Ovary (tissue), 9 donors: ENCODE measurements around the gene VENTX. TPM values are rescaled to one million over a fixed set of nuclear protein-coding genes. Genes with fewer than 3 reads are reported as not detected.

Source experiments
- DNase-seq, 5 donors: peaks; one replicate each; pipeline ENCODE4 v3.0.0-alpha.2; 2019 to 2020
- H3K27ac ChIP-seq, 2 donors: fragments of 200-600 bp; one replicate each; pipeline versions ENCODE4 v1.5.1 to v1.8.0; 2019 to 2022
- H3K27me3 ChIP-seq: fragments of 200-600 bp; one replicate; pipeline ENCODE4 v1.8.0; 2022
- H3K36me3 ChIP-seq: fragments of 200-600 bp; sonication (generic); one replicate; pipeline ENCODE4 v1.5.1; 2019
- H3K4me1 ChIP-seq: one replicate; pipeline ENCODE4 v1.8.1; 2013; ENCODE audit warnings: mild to moderate bottlenecking, moderate library complexity; ENCODE audit not compliant: insufficient read depth
- H3K4me3 ChIP-seq: fragments of 200-600 bp; sonication (generic); one replicate; pipeline ENCODE4 v1.5.1; 2017
- H3K9me3 ChIP-seq, 2 donors: fragments of 200-600 bp in 1 of 2; sonication (generic) in 1 of 2; one replicate each; pipeline versions ENCODE4 v1.5.1 to v1.8.1; 2013 to 2019; ENCODE audit warnings: mild to moderate bottlenecking in 1 of 2, moderate library complexity in 1 of 2
- EP300 ChIP-seq: sonication (generic); formaldehyde crosslinking; IDR thresholded peaks from one replicate; pipeline ENCODE4 v1.6.1; 2017; ENCODE audit warnings: antibody characterized with exemption
- POLR2A ChIP-seq: fragments of 450-650 bp; IDR thresholded peaks from one replicate; pipeline ENCODE4 v1.6.1; 2017; ENCODE audit warnings: antibody characterized with exemption, mild to moderate bottlenecking, moderate library complexity
- WGBS, 3 donors: extraction: QIAGEN DNeasy Blood & Tissue Kit in 1 of 3; methylation state at CpG; one replicate each; pipeline versions ENCODE4 v1.1.5 to v1.1.7; 2013 to 2017; 5-methylcytosine and 5-hydroxymethylcytosine counted together
- intact Hi-C, 4 donors: fragments of 100-400 bp; cut with DNase I; formaldehyde crosslinking; loops; one replicate each; pipeline versions ENCODE4 v1.11.0 to v1.15.1; 2022 to 2023
- polyA plus RNA-seq, 2 donors: library from polyadenylated mRNA; stranded (reverse); fragments of 200-250 nt in 1 of 2; fragments of 350-450 nt in 1 of 2; fragmentation: Illumina TruSeq in 1 of 2; extraction: RNeasy Lipid Tissue Mini Kit (QIAGEN cat#74804) in 1 of 2; gene quantifications; one replicate each; pipeline ENCODE4 v1.2.3, GENCODE V29; 2013 to 2014
- total RNA-seq, 7 donors: library from RNA; depleted of rRNA in 2 of 7; stranded (reverse); fragments of >200 nt in 2 of 7; fragmentation: NEBNext Ultra II Directional in 3 of 7; extraction: Animal tissue kit (Norgen Biotek cat#: 25700) in 3 of 7; gene quantifications; one replicate each; pipeline versions ENCODE4 v1.1.0 to v1.2.4, GENCODE V29; 2016 to 2023
- TF ChIP-seq, protein P1 (sequence below), 3 donors: fragments of 450-650 bp in 2 of 3; fragments of 200-600 bp in 1 of 3; IDR thresholded peaks; one replicate each; pipeline versions ENCODE4 v1.5.1 to v1.8.0; 2016 to 2022; ENCODE audit warnings: antibody characterized with exemption in 3 of 3, mild to moderate bottlenecking in 1 of 3
- donor health status: DM: no; HTN: no; CAD: no; lungs with moderate emphysema.
- donor health status: DM: no; HTN: no; CAD: no.
- donor health status: Bipolar disorder and iron deficiency.
- donor health status: DM: yes; HTN: yes; CAD: no.
- donor health status: DM: no; HTN: no; CAD: no.
- donor health status: DM: yes; HTN: yes; CAD: no.

VENTX gene
- total and polyA plus RNA-seq, 9 donors = 0.23 to 2.2 (median 0.83) TPM

DNA sequence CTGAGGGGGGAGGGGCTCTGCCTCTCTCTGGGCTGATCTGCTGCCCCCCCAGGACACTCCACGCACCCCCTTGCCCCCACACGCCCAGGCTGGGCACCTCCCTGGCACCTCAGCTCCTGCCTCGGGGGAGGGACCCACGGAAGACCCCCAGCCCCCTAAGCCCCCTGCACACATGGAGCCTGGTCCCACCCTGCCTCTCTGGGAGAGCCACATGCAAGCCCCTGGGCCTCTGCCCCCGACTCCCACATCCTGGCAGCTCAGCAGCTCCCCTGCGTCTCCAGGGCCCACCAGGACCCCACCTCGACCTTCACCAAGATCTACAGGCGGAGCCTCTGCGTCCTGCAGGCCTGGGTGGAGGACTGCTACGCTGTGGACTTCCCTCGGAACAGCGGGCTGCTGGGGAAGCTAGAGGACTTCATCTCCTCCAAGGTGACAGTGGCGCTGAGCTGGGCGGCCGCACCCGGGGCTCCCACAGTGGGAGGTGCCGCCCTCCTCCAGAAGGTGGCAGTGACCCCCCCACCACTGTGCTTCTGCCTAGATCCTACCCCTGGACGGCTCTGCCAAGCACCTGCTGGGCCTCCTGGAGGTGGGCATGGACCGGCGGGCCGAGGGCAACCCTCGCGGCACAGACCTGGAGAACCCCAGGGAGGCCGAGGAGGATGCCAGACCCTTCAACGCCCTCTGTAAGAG lies 26.4 kb upstream of the VENTX start:
- no peak overlapping the region for H3K27ac ChIP-seq
- TF ChIP-seq, protein P1, sequence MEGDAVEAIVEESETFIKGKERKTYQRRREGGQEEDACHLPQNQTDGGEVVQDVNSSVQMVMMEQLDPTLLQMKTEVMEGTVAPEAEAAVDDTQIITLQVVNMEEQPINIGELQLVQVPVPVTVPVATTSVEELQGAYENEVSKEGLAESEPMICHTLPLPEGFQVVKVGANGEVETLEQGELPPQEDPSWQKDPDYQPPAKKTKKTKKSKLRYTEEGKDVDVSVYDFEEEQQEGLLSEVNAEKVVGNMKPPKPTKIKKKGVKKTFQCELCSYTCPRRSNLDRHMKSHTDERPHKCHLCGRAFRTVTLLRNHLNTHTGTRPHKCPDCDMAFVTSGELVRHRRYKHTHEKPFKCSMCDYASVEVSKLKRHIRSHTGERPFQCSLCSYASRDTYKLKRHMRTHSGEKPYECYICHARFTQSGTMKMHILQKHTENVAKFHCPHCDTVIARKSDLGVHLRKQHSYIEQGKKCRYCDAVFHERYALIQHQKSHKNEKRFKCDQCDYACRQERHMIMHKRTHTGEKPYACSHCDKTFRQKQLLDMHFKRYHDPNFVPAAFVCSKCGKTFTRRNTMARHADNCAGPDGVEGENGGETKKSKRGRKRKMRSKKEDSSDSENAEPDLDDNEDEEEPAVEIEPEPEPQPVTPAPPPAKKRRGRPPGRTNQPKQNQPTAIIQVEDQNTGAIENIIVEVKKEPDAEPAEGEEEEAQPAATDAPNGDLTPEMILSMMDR (IDR thresholded peaks at IDR 0.05) = no peak
- TF ChIP-seq EP300 (no peak), POLR2A (no peak)
- H3K4me1 ChIP-seq = no peaks in the 10 kb centered on the region
- 61 to 74% (median 64%) methylated on average over 18 to 25 of the region's 25 CpGs for WGBS, 3 donors
- no peaks in the 10 kb centered on the region for H3K36me3 ChIP-seq
- H3K27me3 ChIP-seq = no peaks in the 10 kb centered on the region
- no peaks in the 10 kb centered on the region for H3K9me3 ChIP-seq
- peak in 1 of 5 donors; percentile 27 for DNase-seq
- intact Hi-C loops = no loop called here
- H3K4me3 ChIP-seq = no peak overlapping the region

DNA sequence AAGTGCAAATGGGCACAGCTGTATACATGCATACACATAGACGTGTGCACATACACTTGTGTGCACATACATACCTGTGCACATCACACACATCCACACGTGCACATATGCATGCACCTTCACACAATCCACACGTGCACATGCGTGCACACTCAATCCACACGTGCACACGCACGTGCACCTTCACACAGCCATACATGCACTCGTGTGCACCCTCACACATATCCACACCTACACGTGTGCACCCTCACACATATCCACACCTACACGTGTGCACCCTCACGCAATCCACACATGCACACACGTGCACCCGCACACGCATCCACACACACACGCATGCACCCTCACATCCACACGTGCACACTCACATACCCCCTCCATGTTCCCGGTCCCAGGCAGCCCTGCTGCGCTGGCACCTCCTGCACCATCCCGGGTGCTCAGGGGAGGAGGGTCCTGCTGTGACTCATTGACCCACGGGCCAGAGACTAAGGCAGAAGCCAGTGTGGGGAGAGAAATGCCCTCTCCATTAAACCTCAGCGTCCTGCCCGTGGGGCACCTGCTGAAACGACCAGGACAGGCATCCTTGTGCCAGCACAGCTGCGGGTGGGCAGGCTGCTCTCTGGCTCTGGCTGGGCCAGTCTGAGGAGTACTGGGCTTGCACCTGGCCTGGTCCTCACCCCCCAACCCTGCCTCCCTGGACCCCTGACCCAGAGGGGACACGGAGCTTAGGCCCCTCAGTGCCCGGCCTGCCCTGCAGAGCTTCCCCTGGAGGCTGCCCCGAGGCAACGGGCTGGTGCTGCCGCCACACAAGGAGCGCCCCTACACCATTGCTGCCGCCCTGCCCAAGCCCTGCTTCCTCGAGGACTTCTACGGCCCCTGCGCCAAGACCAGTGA lies 25.4 kb upstream of the VENTX start:
- Histone ChIP-seq H3K4me3 (no peak overlapping the region), H3K36me3 (no peaks in the 10 kb centered on the region), H3K27me3 (no peaks in the 10 kb centered on the region), H3K27ac (no peak overlapping the region), H3K4me1 (no peaks in the 10 kb centered on the region), H3K9me3 (no peaks in the 10 kb centered on the region)
- DNase-seq = peak in 1 of 5 donors; percentile 15
- 86 to 89% (median 88%) methylated on average over 33 to 34 of the region's 34 CpGs for WGBS, 3 donors
- TF ChIP-seq, protein P1 (IDR thresholded peaks at IDR 0.05) = no peak
- TF ChIP-seq POLR2A (no peak), EP300 (no peak)
- intact Hi-C loops = no loop called here

DNA sequence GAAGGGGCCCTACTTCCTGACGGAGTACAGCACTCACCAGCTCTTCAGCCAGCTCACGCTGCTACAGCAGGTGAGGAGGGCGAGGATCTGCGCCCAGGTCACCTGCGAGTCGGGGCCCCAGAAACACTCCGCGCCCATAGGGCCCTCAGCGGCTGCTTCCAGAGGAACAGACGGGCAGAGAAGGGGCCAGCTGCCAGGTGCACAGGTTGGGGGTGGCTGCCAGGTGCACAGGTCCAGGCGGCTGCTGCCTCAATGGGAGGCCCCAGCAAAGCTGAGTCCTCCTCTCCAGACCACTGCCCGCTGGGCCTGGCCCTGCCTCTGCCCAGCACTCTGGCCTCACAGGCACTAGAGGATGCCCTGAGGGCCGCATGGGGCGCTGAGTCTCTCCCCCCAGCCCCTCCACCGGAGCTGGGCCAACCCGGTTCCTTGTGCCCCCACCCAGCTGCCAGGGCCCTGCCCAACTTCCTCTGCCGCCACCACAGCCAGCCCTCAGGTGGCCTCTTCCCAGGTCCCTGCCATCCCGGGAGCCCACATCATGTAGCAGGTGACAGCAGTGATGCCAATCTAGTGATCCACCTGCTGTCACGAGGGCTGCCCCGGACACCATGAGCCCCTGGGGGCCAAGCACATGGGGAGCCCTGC lies 24.7 kb upstream of the VENTX start:
- intact Hi-C loops = no loop called here
- H3K4me3 ChIP-seq = no peak overlapping the region
- peak in 1 of 5 donors; percentile 23 for DNase-seq
- no peaks in the 10 kb centered on the region for H3K9me3 ChIP-seq
- no peak overlapping the region for H3K27ac ChIP-seq
- H3K36me3 ChIP-seq = no peaks in the 10 kb centered on the region
- WGBS, 3 donors = 91 to 95% (median 93%) methylated on average over 19 to 20 of the region's 20 CpGs
- TF ChIP-seq, protein P1 (IDR thresholded peaks at IDR 0.05) = no peak
- no peaks in the 10 kb centered on the region for H3K4me1 ChIP-seq
- no peaks in the 10 kb centered on the region for H3K27me3 ChIP-seq

DNA sequence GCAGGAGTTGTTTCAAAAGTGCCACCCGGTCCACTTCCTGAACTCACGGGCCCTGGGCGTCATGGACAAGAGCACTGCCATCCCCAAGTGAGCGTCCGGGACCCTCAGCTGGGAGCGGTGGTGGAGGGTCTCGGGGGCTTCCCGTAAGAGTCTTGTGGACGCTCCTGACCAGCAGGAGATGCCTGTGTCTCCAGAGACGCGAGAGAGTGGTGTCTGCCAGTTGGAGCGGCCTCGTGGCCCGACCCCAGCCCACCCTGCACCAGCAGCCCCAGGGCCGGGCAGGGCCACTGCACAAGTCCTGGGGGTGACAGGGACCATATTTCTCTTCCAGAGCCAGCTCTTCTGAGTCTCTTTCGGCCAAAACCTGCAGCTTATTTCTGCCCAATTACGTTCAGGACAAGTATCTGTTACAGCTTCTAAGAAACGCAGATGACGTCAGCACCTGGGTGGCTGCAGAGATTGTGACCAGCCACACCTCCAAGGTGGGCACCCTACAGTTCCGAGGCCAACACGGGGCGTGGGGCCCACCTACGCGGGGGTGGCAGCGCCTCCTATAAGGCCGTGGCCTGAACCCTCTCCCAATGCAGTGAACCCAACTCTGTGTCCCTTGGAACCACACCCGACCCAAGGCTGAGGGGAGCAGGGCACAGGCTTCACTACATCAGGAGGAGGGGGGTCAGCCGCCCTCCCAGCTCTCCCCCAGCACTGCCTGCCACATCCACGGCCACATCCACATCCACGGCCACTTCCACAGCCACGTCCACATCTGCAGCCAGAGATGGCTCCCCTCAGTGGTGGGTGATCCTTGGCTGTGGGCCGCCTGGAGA lies 23.8 kb upstream of the VENTX start:
- no peaks in the 10 kb centered on the region for H3K27me3 ChIP-seq
- no peaks in the 10 kb centered on the region for H3K9me3 ChIP-seq
- DNase-seq = peak in 1 of 5 donors; percentile 23
- no peaks in the 10 kb centered on the region for H3K4me1 ChIP-seq
- no peaks in the 10 kb centered on the region for H3K36me3 ChIP-seq
- no peak overlapping the region for H3K4me3 ChIP-seq
- H3K27ac ChIP-seq = no peak overlapping the region
- 87 to 91% (median 87%) methylated on average over 31 to 32 of the region's 32 CpGs for WGBS, 3 donors
- TF ChIP-seq, protein P1 (IDR thresholded peaks at IDR 0.05) = no peak
- TF ChIP-seq POLR2A (no peak), EP300 (no peak)
- intact Hi-C loops = no loop called here
